Common myeloid progenitor, CD34-positive (primary cell): ENCODE data around the gene DCP2.

ENCODE experiments used
- CTCF ChIA-PET: fragments of 350-600 bp; sonication (Branson Sonifier 250); formaldehyde crosslinking; loops from one replicate; lab custom pipeline; 2021; ENCODE audit warnings: antibody characterized with exemption; lab: Charles Lee
- POLR2A ChIA-PET: fragments of 350-600 bp; sonication (Branson Sonifier 250); formaldehyde crosslinking; loops from one replicate; lab custom pipeline; 2021; ENCODE audit warnings: antibody characterized with exemption; lab: Charles Lee
- DNase-seq, 3 donors: peaks; one replicate each; pipeline versions ENCODE4 v3.0.0 to v3.0.0-alpha.2; 2013
- H3K27ac ChIP-seq, 2 experiments: 1 replicate in 1 of 2; 2 replicates in 1 of 2; pipeline ENCODE4 v1.7.0; 2013; ENCODE audit warnings: inconsistent platforms in 2 of 2, low read length in 2 of 2, mild to moderate bottlenecking in 2 of 2, low read depth in 1 of 2, moderate library complexity in 1 of 2; ENCODE audit not compliant: severe bottlenecking in 2 of 2, insufficient read depth in 1 of 2, poor library complexity in 1 of 2
- H3K27me3 ChIP-seq, 5 experiments: replicated peaks in 2 of 5; 1 replicate in 3 of 5; 2 replicates in 2 of 5; pipeline versions ENCODE4 v1.6.1 to v1.7.0; 2013; ENCODE audit warnings: low read length in 4 of 5, mild to moderate bottlenecking in 2 of 5, moderate library complexity in 2 of 5, inconsistent platforms in 1 of 5; ENCODE audit not compliant: insufficient read depth in 5 of 5, control insufficient read depth in 4 of 5
- H3K36me3 ChIP-seq, 4 experiments: 1 replicate in 2 of 4; 2 replicates in 2 of 4; pipeline versions ENCODE4 v1.6.1 to v1.7.0; 2013; ENCODE audit warnings: low read length in 3 of 4, control low read depth in 1 of 4, mild to moderate bottlenecking in 1 of 4; ENCODE audit not compliant: control insufficient read depth in 4 of 4, insufficient read depth in 4 of 4
- H3K4me1 ChIP-seq, 4 experiments: 1 replicate in 3 of 4; 2 replicates in 1 of 4; pipeline versions ENCODE4 v1.6.1 to v1.7.1; 2013; ENCODE audit warnings: low read length in 3 of 4, mild to moderate bottlenecking in 3 of 4, control low read depth in 1 of 4, inconsistent platforms in 1 of 4, moderate library complexity in 1 of 4; ENCODE audit not compliant: control insufficient read depth in 4 of 4, insufficient read depth in 4 of 4; ENCODE audit errors: control extremely low read depth in 1 of 4
- H3K4me3 ChIP-seq, 7 experiments: 1 replicate in 4 of 7; 2 replicates in 3 of 7; pipeline versions ENCODE4 v1.5.1 to v1.7.0; 2013; ENCODE audit warnings: mild to moderate bottlenecking in 7 of 7, low read length in 6 of 7, moderate library complexity in 6 of 7, inconsistent platforms in 2 of 7, low read depth in 2 of 7, control low read depth in 1 of 7; ENCODE audit not compliant: insufficient read depth in 4 of 7, control insufficient read depth in 1 of 7; ENCODE audit errors: extremely low read depth in 1 of 7
- H3K9me3 ChIP-seq, 5 experiments: 1 replicate in 4 of 5; 2 replicates in 1 of 5; pipeline versions ENCODE4 v1.6.1 to v1.7.1; 2013; ENCODE audit warnings: low read length in 4 of 5, mild to moderate bottlenecking in 2 of 5, inconsistent platforms in 1 of 5, low read depth in 1 of 5, moderate library complexity in 1 of 5; ENCODE audit not compliant: control insufficient read depth in 4 of 5, insufficient read depth in 2 of 5; ENCODE audit errors: control extremely low read depth in 1 of 5
- WGBS: methylation state at CpG from one replicate; pipeline ENCODE4 v1.1.5; 2013; ENCODE audit not compliant: insufficient coverage; 5-methylcytosine and 5-hydroxymethylcytosine counted together

DCP2 gene

GRCh38 chr5:113005454-113005853, 28.9 kb downstream of the DCP2 start:
- Histone ChIP-seq H3K9me3 (no peaks in the 10 kb centered on the region), H3K27me3 (no peaks in the 10 kb centered on the region), H3K36me3 (peaks cover 8 to 48% (median 27%) of the 10 kb centered on the region in 4 experiments), H3K4me3 (no peak overlapping the region), H3K27ac (no peak overlapping the region), H3K4me1 (no peaks in the 10 kb centered on the region)
- ChIA-PET POLR2A (no interaction called here), CTCF (interaction anchor here (1.3 kb wide), 1 partner anchor 15 kb away, joined by 3 read pairs; no protein-coding TSS in a partner anchor)
- DNase-seq, result no peak
- WGBS, result no CpG with 5 or more reads among the region's 1 CpG

- DNase-seq, result no peak
- Histone ChIP-seq H3K27me3 (no peaks in the 10 kb centered on the region), H3K4me1 (peaks cover 3 to 18% (median 11%) of the 10 kb centered on the region in 4 experiments), H3K27ac (no peak overlapping the region), H3K4me3 (no peak overlapping the region), H3K9me3 (no peaks in the 10 kb centered on the region), H3K36me3 (peaks cover 9 to 42% (median 29%) of the 10 kb centered on the region in 4 experiments)
- ChIA-PET POLR2A (no interaction called here), CTCF (no interaction called here)
- WGBS, result no CpG with 5 or more reads among the region's 2 CpGs
Observed at GRCh38 chr5:113017881-113018635, 41.5 kb downstream of the DCP2 start.

- peaks cover 4 to 28% (median 17%) of the 10 kb centered on the region in 4 experiments for H3K36me3 ChIP-seq
- no peaks in the 10 kb centered on the region for H3K9me3 ChIP-seq
- CTCF ChIA-PET, result interaction anchor here (0.7 kb wide), 1 partner anchor 9 kb away, joined by 3 read pairs; no protein-coding TSS in a partner anchor
- 99% methylated on average over 9 of the region's 11 CpGs for WGBS
- H3K4me3 ChIP-seq, result no peak overlapping the region
- H3K4me1 ChIP-seq, result peaks cover 3 to 18% (median 11%) of the 10 kb centered on the region in 4 experiments
- no peak for DNase-seq
- H3K27ac ChIP-seq, result no peak overlapping the region
- H3K27me3 ChIP-seq, result no peaks in the 10 kb centered on the region
- POLR2A ChIA-PET, result no interaction called here
Observed at GRCh38 chr5:113020461-113021273, 44.1 kb downstream of the DCP2 start.

- DNase-seq, result peak in 2 of 3 donors; percentile 69 to 81
- no peaks in the 10 kb centered on the region for H3K27me3 ChIP-seq
- ChIA-PET POLR2A (no interaction called here), CTCF (no interaction called here)
- H3K36me3 ChIP-seq, result peaks cover 4 to 32% (median 19%) of the 10 kb centered on the region in 4 experiments
- no peaks in the 10 kb centered on the region for H3K9me3 ChIP-seq
- H3K4me1 ChIP-seq, result peaks cover 3 to 18% (median 11%) of the 10 kb centered on the region in 4 experiments
- H3K4me3 ChIP-seq, result no peak overlapping the region
- WGBS, result 4% methylated on average over 2 of the region's 2 CpGs
- H3K27ac ChIP-seq, result no peak overlapping the region
Observed at GRCh38 chr5:113022661-113023060, 46.1 kb downstream of the DCP2 start.

- ChIA-PET CTCF (interaction anchor here (1.0 to 1.3 kb wide), 2 partner anchors 17 to 28 kb away, joined by 3 read pairs; no protein-coding TSS in a partner anchor), POLR2A (no interaction called here)
- DNase-seq, result no peak
- Histone ChIP-seq H3K4me3 (no peak overlapping the region), H3K27me3 (no peaks in the 10 kb centered on the region), H3K36me3 (peaks cover 4 to 24% (median 13%) of the 10 kb centered on the region in 4 experiments), H3K27ac (no peak overlapping the region), H3K4me1 (peaks cover 3 to 18% (median 11%) of the 10 kb centered on the region in 4 experiments), H3K9me3 (no peaks in the 10 kb centered on the region)
- 95% methylated on average over 4 of the region's 6 CpGs for WGBS
Observed at GRCh38 chr5:113024076-113024697, 47.6 kb downstream of the DCP2 start.

GRCh38 chr5:113025596-113025995, 49.0 kb downstream of the DCP2 start:
- H3K27me3 ChIP-seq, result peaks cover 0 to 3% (median 0%) of the 10 kb centered on the region in 5 experiments
- peaks cover 3 to 20% (median 9%) of the 10 kb centered on the region in 4 experiments for H3K36me3 ChIP-seq
- H3K4me3 ChIP-seq, result no peak overlapping the region
- no peak overlapping the region for H3K27ac ChIP-seq
- DNase-seq, result no peak
- H3K4me1 ChIP-seq, result peaks cover 3 to 18% (median 11%) of the 10 kb centered on the region in 4 experiments
- POLR2A ChIA-PET, result no interaction called here
- CTCF ChIA-PET, result interaction anchor here (0.8 kb wide), 1 partner anchor 29 kb away, joined by 4 read pairs; no protein-coding TSS in a partner anchor
- WGBS, result 100% methylated on average over 4 of the region's 4 CpGs
- no peaks in the 10 kb centered on the region for H3K9me3 ChIP-seq
